ENCODE measurements around the gene NRXN3.
A peak's percentile ranks its signal among the peaks of the same experiment; 100 is the strongest.

NRXN3 gene

DNA sequence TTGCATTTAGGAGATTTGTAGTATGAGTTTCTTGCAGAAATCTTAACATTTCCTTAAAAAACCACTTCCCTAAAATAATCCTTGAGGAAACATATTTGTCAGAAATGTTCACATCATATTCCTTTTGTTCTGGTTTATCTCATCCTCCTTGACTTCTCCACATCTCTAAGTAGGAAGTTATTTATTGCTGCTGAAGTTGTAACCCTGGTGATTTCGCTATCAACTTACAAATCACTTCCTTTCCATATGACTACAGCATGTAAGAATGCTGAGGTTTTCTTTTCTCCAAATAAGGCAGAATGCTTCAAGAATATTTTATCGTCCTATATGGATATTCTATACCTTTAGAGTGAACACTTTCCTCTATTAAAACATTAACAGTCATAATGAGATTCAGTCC, 751.7 kb downstream of the NRXN3 start:
- in situ Hi-C loops (cut with HindIII; ENCODE audit: low pct_unique_long_range_greater_than_20kb, low sequenced_read_pairs) = no loop called here
- no peak for DNase-seq (ENCODE audit: low read depth in 1 of 2, low spot score in 1 of 2)
- TF ChIP-seq JUND (IDR thresholded peaks at IDR 0.05; ENCODE audit: low read depth) = no peak

DNA sequence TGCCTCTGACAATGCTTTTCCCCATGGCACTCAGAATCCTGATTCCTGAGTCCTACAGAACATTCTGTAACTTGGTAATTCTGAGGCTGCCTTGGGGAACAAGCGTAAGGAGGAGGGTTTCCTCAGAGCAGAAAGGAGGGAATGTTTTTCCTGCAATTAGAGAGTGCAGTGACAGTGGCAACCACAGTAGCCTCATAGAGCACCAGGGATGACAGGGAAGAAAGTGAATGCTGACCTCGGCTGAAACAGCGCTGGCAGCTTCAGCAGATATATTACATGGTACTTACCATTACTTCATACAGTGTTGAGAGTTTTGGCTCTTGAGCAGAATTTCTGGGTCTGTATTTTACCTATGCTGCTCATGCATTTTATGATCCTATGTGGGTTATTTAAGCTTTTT, 757.1 kb downstream of the NRXN3 start:
- in situ Hi-C loops (cut with HindIII; ENCODE audit: low pct_unique_long_range_greater_than_20kb, low sequenced_read_pairs) = no loop called here
- no peak for DNase-seq (ENCODE audit: low read depth in 1 of 2, low spot score in 1 of 2)
- TF ChIP-seq JUND (IDR thresholded peaks at IDR 0.05; ENCODE audit: low read depth) = no peak

DNA sequence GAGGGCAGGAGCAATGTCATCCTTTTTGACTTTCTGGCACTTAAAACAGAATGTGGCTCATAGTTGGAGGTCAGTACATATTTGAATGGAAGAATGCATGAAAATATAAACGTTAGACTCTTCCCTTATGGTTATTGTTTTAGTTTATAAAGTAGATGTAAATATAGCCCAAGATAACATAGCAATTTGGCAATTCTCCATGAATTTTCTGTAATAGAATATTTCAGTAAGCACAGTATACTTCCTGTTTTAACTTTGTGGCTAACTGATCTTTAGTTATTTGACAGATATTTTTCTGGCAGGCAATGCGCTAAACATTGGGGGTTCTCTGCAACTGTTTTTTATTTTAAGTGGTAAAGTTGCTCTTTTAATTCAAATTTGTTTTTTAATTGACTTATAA, 763.0 kb downstream of the NRXN3 start:
- DNase-seq (ENCODE audit: low read depth in 1 of 2, low spot score in 1 of 2) = no peak
- no peak for TF ChIP-seq JUND (IDR thresholded peaks at IDR 0.05; ENCODE audit: low read depth)
- in situ Hi-C loops (cut with HindIII; ENCODE audit: low pct_unique_long_range_greater_than_20kb, low sequenced_read_pairs) = no loop called here

DNA sequence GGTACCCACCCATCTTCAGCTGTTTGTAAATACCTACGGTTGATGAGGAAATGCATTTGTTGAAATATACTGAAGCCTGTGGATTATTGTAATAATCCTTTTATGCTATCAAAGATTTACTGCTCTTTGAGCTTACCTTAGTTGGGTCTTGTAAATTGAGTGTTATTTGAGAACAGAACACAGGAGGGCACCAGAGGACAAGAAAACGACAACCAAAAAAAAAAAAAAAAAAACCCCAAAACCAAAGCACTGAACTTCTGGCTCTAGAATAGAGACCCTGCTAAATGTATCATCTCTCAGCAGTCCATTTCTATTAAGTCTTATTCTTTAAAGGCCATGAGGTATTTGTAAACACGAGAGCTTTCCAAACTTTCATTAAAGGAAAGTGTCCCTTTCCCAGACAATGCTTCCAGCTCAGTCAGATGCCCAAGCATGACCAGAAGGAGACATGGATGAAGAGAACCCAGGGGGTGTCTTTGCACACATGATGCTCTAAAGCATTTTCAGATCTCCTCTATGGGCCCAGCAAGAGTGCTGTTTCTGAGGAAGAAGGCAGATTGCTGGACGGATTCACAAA, 763.9 kb downstream of the NRXN3 start:
- in situ Hi-C loops (cut with HindIII; ENCODE audit: low pct_unique_long_range_greater_than_20kb, low sequenced_read_pairs) = no loop called here
- peak; percentile 46 to 47 for DNase-seq (ENCODE audit: low read depth in 1 of 2, low spot score in 1 of 2)
- no peak for TF ChIP-seq JUND (IDR thresholded peaks at IDR 0.05; ENCODE audit: low read depth)

DNA sequence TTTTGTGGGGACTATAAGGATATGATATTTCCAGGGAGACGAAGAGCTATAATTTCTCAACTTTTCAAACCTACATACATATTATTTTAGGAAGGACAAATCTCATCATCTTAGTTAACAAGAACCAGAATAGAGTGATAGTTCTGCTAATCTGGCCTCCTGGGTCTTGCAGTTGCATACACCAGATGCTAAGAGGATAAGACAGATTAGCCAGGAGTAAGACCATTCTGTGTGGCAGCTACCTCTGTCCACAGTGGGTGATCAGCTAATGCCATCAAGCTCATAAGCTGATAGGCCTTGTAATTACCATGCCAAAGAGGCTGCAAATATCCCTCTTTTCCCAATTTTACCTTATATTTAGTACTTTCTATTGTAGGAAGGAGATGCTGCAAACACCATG, 776.8 kb downstream of the NRXN3 start:
- no peak for TF ChIP-seq JUND (IDR thresholded peaks at IDR 0.05; ENCODE audit: low read depth)
- in situ Hi-C loops (cut with HindIII; ENCODE audit: low pct_unique_long_range_greater_than_20kb, low sequenced_read_pairs) = no loop called here
- no peak for DNase-seq (ENCODE audit: low read depth in 1 of 2, low spot score in 1 of 2)

DNA sequence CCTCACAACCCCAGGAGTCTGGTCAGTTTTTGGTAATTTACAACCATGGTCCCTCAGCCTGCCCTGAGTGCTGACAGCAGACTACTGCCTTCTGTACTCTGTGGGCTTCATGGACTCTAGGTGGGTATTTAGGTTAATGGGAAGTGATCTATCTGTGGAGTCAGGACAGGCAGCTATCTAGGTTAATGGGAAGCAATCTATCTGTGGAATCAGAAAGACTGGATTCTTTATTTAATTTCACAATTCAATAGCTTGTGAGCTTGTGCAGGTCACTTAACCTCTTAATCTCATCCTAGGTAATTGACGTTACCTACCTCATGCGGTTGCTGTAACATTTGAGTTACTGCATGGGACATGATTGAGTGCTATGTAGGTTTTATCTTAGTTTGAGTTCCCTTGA, 777.5 kb downstream of the NRXN3 start:
- no peak for TF ChIP-seq JUND (IDR thresholded peaks at IDR 0.05; ENCODE audit: low read depth)
- DNase-seq (ENCODE audit: low read depth in 1 of 2, low spot score in 1 of 2) = no peak
- in situ Hi-C loops (cut with HindIII; ENCODE audit: low pct_unique_long_range_greater_than_20kb, low sequenced_read_pairs) = no loop called here

DNA sequence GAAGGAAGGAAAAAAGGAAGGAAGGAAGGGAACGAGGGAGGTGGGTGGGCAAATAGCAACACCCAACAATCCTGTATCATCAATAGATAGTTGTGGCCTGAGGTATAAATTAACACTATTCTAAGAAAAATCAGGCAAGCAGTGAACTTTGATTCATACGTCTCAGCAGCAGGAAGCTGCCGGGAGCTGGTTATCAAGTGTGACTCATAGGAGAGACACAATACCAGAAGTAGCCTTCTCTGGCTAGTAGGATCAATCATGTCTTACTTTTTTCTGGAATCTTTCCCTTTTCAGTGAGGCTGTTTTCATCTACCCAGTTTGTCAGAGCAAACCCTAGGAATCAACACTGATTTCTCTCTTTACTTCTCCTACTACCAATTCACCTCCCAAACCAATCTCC, 780.5 kb downstream of the NRXN3 start:
- DNase-seq (ENCODE audit: low read depth in 1 of 2, low spot score in 1 of 2) = no peak
- in situ Hi-C loops (cut with HindIII; ENCODE audit: low pct_unique_long_range_greater_than_20kb, low sequenced_read_pairs) = no loop called here
- no peak for TF ChIP-seq JUND (IDR thresholded peaks at IDR 0.05; ENCODE audit: low read depth)

DNA sequence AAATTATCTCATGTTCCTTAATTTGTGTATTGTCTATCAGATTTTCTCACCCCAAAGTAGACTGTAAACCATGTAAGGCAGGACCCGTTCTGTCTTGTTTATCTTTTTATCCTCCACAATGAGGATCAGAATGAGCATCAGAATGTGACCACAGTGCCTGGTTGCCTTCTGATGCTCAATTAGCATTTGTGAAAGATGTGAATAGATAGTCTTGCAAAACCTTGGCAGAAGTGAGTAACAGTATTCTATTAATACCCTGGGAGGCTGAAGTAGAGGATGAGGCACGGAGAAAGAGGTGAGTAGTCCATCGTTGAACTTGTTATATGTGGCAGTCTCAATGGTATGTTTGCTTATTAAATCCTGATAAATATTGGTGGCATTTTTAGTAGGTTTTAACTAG, 781.4 kb downstream of the NRXN3 start:
- TF ChIP-seq JUND (IDR thresholded peaks at IDR 0.05; ENCODE audit: low read depth) = no peak
- in situ Hi-C loops (cut with HindIII; ENCODE audit: low pct_unique_long_range_greater_than_20kb, low sequenced_read_pairs) = no loop called here
- no peak for DNase-seq (ENCODE audit: low read depth in 1 of 2, low spot score in 1 of 2)

DNA sequence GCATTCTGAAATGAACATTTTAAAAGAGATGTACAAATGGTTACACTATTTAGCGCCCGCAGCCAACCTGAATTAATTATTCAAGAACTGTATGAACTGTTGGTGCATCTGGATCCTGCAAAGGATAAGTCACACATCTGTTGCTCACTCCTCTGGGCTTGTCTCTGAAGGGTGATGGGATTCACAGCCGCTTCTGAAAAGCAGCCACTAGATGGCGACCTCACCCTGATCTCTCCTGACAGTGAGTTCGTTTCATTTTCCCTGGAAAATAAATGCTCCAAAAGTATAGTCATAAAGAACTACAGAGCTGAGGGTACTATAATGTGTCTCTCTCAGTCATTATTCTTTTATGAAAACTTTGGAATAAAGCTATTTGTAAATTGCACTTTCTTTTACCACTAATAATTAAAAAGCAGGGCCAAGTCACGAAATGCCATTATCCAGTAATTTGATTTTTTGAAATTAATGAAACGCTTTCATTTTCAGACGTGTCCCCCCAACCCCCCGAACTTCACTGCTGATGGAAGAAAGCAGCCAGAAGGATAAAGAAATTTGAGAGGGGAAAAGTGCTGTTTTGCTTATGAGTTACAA, 789.6 kb downstream of the NRXN3 start:
- in situ Hi-C loops (cut with HindIII; ENCODE audit: low pct_unique_long_range_greater_than_20kb, low sequenced_read_pairs) = no loop called here
- no peak for TF ChIP-seq JUND (IDR thresholded peaks at IDR 0.05; ENCODE audit: low read depth)
- DNase-seq (ENCODE audit: low read depth in 1 of 2, low spot score in 1 of 2) = peak; percentile 65 to 82

DNA sequence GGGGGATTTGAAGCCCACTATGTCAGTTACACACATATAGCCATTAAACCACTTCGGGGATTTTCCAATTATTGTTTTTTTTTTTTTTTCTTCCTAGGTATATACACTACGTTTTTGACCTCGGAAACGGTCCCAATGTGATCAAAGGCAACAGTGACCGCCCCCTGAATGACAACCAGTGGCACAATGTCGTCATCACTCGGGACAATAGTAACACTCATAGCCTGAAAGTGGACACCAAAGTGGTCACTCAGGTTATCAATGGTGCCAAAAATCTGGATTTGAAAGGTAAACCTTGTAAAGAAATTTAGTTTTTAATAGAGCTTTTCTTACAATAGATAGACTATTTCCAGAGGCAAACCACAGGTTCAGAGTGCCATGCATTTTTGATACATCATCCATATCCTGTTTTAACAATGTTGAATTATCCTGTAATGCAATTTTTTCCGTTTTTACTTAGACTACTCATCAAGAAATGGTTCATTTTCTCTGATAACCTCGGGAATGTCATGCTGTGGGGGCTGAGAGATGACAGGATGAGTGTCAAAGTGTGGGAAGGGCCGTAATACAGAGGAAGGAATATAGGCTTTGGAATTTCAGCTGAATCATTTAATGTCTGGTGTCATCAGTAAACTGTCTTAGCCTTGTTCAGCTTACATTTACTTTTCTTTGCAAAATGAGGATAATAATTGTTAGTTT, 797.1 kb downstream of the NRXN3 start:
- DNase-seq (ENCODE audit: low read depth in 1 of 2, low spot score in 1 of 2) = no peak
- no peak for TF ChIP-seq JUND (IDR thresholded peaks at IDR 0.05; ENCODE audit: low read depth)
- in situ Hi-C loops (cut with HindIII; ENCODE audit: low pct_unique_long_range_greater_than_20kb, low sequenced_read_pairs) = no loop called here

DNA sequence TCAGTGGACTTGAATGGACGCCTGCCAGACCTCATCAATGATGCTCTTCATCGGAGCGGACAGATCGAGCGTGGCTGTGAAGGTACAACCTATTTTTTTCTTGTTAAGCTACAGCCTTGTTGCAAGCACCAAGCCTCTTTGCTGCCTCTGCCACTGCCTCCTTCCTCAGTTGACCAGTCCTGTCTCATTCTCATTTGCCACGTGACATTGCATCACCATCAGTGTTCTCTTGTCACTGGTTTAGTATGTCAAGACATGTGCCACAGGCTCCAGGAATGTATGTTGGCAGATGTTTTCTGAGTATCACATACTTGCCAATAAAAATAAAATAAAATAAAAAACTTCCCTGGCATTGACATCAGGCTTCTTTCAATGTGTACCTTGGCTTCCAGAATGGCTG, 798.1 kb downstream of the NRXN3 start:
- no peak for DNase-seq (ENCODE audit: low read depth in 1 of 2, low spot score in 1 of 2)
- in situ Hi-C loops (cut with HindIII; ENCODE audit: low pct_unique_long_range_greater_than_20kb, low sequenced_read_pairs) = no loop called here
- TF ChIP-seq JUND (IDR thresholded peaks at IDR 0.05; ENCODE audit: low read depth) = no peak

DNA sequence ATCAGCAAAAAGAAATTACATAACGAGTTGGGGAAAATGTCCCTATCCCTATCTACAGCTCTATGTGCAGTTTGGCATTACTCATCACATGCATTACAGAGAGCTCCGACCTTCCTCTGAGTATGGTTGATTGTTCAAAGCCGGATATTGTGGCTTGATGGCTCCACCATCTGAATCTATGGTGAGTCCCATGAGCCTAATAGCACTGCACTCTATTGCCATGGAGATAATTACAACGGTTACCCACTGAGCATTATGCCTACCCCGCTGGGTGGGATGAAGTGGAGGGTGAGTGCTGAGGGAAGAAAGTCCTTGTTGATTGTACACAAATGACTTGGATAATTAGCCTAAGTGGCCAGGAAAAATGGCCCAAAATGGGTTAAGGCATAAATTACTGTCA, 800.5 kb downstream of the NRXN3 start:
- TF ChIP-seq JUND (IDR thresholded peaks at IDR 0.05; ENCODE audit: low read depth) = no peak
- in situ Hi-C loops (cut with HindIII; ENCODE audit: low pct_unique_long_range_greater_than_20kb, low sequenced_read_pairs) = no loop called here
- DNase-seq (ENCODE audit: low read depth in 1 of 2, low spot score in 1 of 2) = no peak

DNA sequence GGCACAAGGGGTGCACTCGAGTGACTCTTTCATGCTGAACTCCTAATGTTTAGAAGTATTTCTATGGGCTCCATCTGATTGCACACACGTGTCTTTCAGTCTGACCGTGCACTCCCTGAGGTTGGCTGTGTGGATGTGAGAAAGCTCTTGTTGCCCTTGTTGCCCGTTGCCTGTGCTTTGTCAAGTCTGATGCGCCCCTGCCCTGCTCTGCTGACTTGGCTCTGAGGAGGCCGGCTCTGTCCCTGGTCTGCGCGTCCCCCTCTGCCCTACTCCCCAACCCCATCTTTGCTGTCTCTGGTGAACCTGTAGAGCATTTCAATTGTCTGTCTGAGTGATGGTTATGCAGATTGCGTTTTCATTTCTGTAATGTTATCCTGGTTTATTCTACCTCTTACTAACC, 802.3 kb downstream of the NRXN3 start:
- TF ChIP-seq JUND (IDR thresholded peaks at IDR 0.05; ENCODE audit: low read depth) = no peak
- no peak for DNase-seq (ENCODE audit: low read depth in 1 of 2, low spot score in 1 of 2)
- in situ Hi-C loops (cut with HindIII; ENCODE audit: low pct_unique_long_range_greater_than_20kb, low sequenced_read_pairs) = no loop called here

Measured in T47D (cell line).